ENCODE results near the gene APBB1. TPM values are rescaled to one million over a fixed set of nuclear protein-coding genes. Genes with fewer than 3 reads are reported as not detected.

APBB1 gene
- total and polyA plus RNA-seq, 9 of the 15 experiments (the other 6 are each of a cell fraction or from before 2014, with no cell fraction given) = 0.04 to 0.73 (median 0.40) TPM

DNA sequence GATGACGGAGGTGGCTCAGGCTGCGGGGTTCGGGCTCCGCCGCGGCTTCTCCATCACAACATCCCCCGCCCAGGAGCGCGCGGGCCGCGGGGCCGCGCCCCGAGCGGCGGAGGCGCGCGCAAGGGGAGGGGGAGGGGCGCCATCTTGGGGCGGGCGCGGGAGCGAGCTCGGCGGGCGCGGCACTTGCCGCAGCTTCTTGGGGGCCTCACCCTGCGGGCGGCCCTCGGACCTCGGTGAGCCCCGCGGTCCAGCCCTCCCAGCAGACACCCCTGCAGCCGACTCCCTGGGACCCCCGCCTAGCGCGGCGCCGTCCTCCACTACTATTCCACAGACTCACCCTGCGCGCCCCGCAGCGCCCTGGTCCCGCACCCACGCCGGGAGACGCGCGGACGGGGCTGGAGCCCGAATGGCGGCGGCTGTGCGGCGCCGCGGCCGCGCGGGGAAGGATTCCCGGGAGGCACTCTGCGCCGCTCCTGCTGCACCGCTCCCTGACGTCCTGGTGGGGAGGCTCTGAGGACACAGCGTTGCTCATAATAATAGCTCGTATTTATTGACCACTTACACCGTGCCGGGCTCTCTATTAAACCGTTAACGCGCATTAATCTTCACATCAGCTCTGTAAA lies at the start of gene APBB1 (continued):
- no peak for TF ChIP-seq ZNF407 (IDR thresholded peaks at IDR 0.05; ENCODE audit: low read depth)
- TF ChIP-seq, protein P1, sequence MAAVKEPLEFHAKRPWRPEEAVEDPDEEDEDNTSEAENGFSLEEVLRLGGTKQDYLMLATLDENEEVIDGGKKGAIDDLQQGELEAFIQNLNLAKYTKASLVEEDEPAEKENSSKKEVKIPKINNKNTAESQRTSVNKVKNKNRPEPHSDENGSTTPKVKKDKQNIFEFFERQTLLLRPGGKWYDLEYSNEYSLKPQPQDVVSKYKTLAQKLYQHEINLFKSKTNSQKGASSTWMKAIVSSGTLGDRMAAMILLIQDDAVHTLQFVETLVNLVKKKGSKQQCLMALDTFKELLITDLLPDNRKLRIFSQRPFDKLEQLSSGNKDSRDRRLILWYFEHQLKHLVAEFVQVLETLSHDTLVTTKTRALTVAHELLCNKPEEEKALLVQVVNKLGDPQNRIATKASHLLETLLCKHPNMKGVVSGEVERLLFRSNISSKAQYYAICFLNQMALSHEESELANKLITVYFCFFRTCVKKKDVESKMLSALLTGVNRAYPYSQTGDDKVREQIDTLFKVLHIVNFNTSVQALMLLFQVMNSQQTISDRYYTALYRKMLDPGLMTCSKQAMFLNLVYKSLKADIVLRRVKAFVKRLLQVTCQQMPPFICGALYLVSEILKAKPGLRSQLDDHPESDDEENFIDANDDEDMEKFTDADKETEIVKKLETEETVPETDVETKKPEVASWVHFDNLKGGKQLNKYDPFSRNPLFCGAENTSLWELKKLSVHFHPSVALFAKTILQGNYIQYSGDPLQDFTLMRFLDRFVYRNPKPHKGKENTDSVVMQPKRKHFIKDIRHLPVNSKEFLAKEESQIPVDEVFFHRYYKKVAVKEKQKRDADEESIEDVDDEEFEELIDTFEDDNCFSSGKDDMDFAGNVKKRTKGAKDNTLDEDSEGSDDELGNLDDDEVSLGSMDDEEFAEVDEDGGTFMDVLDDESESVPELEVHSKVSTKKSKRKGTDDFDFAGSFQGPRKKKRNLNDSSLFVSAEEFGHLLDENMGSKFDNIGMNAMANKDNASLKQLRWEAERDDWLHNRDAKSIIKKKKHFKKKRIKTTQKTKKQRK (IDR thresholded peaks at IDR 0.05; ENCODE audit: borderline replicate concordance, low read depth, low read length) = no peak

All from K562 (cell line).